ENCODE measurements around the gene RBAK. TPM values are rescaled to one million over a fixed set of nuclear protein-coding genes. Genes with fewer than 3 reads are reported as not detected.

RBAK gene
- total RNA-seq, 2 donors from 2014 or later: 7.1 to 10.6 TPM

- ATAC-seq (no peak), DNase-seq (no peak)
- intact Hi-C loops (cut with DNase I): no loop called here
Observed at GRCh38 chr7:5117095-5117970, 71.7 kb downstream of the RBAK start.

Other genes with a start within 250 kb of the RBAK start
- gene PAPOLB, start 183.8 kb upstream of the RBAK start, total RNA-seq: under 1 TPM; 0.06 to 0.26 TPM
- 1 to 10 TPM; 6.8 to 7.8 TPM for gene RADIL, start 162.1 kb upstream of the RBAK start, total RNA-seq
- gene MMD2, start 86.7 kb upstream of the RBAK start, total RNA-seq: not detected
- gene WIPI2, start 144.4 kb downstream of the RBAK start, total RNA-seq: 10 to 100 TPM; 54.6 to 58.9 TPM
- gene SLC29A4, start 237.1 kb downstream of the RBAK start, total RNA-seq: 10 to 100 TPM; 12.5 to 26.3 TPM